GM12874 (cell line): ENCODE data around the gene SLC25A39.

Experiments
- TF ChIP-seq, protein P1 (sequence below): IDR thresholded peaks from 2 replicates; pipeline ENCODE4 v1.5.1; 2011; ENCODE audit warnings: low read depth, mild to moderate bottlenecking, control low read depth, low read length, moderate library complexity; ENCODE audit not compliant: insufficient read depth

Gene SLC25A39

DNA sequence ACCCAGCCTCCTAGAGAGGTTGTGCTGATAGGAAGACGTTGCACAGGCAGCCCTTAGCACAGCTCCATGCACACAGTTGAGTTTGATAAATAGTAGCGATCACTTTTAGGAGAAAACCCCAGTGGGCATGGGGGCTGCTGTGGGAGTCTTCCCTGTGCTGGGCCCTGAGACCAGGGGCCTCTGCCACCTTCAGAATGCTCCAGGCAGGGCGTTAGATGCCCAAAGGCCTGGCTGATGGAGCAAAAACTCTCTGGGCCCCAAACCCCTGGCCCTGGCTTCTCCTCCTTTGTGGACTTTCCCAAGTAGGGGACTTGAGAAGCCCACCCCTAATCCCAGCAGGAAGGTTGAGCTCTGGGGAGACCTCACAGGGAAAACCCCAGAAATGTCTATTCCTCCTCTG, 42.4 kb downstream of the SLC25A39 start:
- TF ChIP-seq, protein P1, sequence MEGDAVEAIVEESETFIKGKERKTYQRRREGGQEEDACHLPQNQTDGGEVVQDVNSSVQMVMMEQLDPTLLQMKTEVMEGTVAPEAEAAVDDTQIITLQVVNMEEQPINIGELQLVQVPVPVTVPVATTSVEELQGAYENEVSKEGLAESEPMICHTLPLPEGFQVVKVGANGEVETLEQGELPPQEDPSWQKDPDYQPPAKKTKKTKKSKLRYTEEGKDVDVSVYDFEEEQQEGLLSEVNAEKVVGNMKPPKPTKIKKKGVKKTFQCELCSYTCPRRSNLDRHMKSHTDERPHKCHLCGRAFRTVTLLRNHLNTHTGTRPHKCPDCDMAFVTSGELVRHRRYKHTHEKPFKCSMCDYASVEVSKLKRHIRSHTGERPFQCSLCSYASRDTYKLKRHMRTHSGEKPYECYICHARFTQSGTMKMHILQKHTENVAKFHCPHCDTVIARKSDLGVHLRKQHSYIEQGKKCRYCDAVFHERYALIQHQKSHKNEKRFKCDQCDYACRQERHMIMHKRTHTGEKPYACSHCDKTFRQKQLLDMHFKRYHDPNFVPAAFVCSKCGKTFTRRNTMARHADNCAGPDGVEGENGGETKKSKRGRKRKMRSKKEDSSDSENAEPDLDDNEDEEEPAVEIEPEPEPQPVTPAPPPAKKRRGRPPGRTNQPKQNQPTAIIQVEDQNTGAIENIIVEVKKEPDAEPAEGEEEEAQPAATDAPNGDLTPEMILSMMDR = no peak

DNA sequence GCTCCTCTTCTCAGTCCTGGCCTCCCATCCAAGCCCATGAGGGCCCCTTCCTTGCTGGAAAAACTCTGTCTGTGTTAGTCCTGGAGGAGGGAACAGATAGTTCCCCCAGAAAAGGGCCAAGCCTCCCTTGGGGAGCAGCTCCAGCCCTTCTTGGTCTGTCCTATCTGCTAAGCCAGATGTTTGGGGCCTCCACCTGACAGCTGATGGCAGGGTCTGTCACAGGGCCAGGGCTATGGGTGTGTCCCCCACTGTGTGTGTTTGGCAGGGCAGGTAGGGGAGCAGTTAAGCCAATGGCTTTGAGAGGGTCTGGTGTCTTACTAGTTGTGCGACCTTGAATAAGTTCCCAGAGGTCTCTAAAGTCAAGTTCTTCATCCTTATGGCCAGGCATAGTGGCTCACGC, 43.1 kb downstream of the SLC25A39 start:
- TF ChIP-seq, protein P1 = no peak

DNA sequence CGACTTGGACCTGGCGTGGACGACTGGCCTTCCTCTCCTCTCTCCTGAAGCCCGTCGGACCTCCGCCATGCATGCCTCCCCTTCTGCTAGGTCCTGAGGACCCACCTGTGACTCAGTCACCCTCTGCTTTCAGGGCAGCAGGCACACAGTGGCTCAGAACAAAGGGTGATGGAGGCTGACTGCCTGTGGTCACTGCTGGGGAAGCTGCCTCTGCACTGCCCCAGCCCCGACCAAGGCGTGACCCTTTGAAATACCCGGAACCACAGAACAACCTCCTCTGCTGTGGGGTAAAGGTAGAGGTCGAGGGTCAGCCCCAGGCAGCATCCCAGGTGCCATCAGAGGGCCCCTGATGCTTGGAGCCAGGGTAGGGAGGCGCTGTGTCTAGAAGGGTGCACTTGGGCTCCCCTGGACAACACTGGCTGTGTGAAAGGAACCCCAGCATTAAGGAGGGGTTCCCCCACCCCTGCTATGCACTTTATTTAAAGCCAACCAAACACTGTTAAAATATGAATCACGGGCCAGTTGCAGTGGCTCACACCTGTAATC, 44.2 kb downstream of the SLC25A39 start:
- TF ChIP-seq, protein P1 = no peak

DNA sequence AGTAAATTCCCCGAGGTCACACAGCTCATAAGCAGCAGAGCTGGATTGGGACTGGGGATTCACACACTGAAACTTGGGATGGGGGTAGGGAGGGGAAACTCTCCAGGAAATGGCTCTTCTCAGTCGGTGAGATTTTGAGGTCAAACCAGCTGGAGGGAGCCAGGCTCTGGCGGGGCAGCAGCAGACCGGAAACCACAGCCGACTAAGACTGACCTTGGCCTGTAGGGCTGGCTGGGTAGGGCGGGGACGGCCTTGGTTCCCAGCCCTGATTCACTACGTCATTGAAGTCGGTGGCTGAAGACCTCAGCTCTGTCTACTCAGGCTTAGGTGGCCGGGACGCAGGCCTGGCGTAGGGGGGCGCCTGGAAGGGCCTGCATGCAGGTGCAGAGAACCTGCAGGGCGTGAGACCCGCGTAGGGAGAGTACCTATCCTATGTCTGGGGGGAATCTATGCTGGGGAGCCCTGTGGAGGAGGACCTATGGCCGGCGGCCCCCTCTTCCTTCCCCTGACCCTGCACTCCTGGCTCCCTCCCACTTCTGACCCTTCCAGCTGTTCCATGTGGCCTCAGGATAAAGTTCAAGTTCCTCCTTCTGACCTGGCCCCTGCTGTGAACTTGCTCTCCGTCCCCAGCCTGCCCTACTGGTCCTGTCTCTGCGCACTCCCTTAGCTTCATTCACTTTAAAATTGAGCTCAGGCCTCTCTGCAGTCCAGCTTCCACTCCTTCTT, 44.8 kb downstream of the SLC25A39 start:
- TF ChIP-seq, protein P1 = no peak

DNA sequence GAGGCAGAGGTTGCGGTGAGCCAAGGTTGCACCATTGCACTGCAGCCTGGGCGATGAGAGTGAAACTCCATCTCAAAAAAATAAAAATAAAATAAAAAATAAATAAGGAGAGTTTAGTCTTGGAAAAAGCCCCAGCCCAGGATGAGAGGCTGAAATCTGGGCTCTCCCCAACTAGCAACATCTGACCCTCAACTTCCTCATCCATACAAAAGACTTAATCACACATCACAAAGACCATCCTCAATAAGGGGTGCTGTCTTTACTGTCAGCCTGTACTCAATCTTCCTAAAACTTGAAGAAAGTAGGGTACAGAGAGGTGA, 45.3 kb downstream of the SLC25A39 start:
- TF ChIP-seq, protein P1 = no peak

DNA sequence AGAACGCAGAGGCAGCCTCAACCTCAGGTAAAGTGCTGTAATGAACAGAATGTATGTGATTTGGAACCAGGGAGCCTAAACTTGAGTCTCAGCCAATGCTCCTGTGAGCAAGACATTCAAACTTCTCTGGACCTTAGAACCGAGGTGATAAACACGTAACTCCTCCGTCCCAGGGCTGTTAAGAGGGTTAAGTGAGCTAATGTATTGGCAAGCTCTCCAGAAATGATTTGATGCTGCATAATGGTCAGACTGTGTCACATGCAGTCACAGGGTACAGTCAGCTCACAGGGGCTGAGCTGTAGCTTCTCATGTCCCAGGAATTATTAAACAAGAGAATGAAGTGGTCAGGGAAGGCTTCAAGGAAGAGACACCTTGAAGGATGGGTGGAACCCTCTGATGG, 46.6 kb downstream of the SLC25A39 start:
- TF ChIP-seq, protein P1 = no peak

DNA sequence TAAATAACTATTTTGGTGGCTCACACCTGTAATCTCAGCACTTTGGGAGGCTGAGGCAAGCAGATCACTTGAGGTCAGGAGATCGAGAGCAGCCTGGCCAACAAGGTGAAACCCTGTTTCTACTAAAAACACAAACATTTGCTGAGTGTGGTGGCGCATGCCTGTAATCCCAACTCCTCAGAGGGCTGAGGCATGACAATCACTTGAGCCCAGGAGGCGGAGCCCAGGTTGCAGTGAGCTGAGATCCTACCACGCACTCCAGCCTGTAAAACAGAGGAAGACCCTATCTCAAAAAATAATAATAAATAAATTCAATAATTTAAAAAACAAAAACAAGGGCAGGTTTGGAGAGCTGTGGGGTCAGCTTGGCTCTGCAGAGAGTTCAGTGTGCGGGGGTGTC, 51.0 kb downstream of the SLC25A39 start:
- TF ChIP-seq, protein P1 = no peak
